ENCODE results near the gene CERK. TPM values are rescaled to one million over a fixed set of nuclear protein-coding genes. Genes with fewer than 3 reads are reported as not detected.
"Not testable (repeated sequence)": the region's sequence is repeated elsewhere in the genome, so short reads cannot be mapped to it uniquely, and the experiment has no call there.

The CERK gene
- total RNA-seq, 1 experiment from 2014 or later = 11.6 TPM

DNA sequence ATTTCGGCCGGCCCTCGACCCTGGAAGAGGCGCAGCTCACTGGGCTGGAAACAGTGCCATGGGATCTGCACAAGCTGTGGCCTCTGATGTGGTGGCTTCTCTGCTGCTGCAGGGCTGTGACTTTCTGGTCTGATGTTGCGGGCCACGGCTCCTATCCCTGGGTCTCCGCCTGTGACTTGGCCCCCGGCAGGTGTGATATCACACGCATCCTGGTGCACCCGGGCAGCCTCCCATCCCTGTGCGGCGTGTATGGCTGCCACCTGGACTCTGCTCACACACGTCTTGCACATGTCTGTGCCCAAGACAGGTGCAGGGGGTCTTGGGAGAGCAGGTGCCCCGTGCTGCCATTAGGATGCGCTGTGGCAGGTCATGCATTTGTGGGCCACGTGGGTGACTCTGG lies 86.7 kb downstream of the CERK start:
- no peak overlapping the region for H3K4me3 Mint-ChIP-seq (ENCODE audit: unreplicated experiment)
- peaks cover 11% of the 10 kb centered on the region for H3K9me3 Mint-ChIP-seq (ENCODE audit: unreplicated experiment)
- ChIA-PET POLR2A (no interaction called here), CTCF (no interaction called here)
- H3K27ac Mint-ChIP-seq (ENCODE audit: low read depth, unreplicated experiment) = no peak overlapping the region
- no peak for DNase-seq (ENCODE audit: unreplicated experiment)
- intact Hi-C loops (cut with micrococcal nuclease) = no loop called here
- H3K27me3 Mint-ChIP-seq (ENCODE audit: insufficient read depth, unreplicated experiment) = no peaks in the 10 kb centered on the region
- no TSS peak for BruUV-seq (replicated peaks)
- H3K36me3 Mint-ChIP-seq (ENCODE audit: insufficient read depth, unreplicated experiment) = no peaks in the 10 kb centered on the region
- H3K4me1 Mint-ChIP-seq (ENCODE audit: insufficient read depth, unreplicated experiment) = peaks cover 15% of the 10 kb centered on the region
- TF ChIP-seq, protein P1, sequence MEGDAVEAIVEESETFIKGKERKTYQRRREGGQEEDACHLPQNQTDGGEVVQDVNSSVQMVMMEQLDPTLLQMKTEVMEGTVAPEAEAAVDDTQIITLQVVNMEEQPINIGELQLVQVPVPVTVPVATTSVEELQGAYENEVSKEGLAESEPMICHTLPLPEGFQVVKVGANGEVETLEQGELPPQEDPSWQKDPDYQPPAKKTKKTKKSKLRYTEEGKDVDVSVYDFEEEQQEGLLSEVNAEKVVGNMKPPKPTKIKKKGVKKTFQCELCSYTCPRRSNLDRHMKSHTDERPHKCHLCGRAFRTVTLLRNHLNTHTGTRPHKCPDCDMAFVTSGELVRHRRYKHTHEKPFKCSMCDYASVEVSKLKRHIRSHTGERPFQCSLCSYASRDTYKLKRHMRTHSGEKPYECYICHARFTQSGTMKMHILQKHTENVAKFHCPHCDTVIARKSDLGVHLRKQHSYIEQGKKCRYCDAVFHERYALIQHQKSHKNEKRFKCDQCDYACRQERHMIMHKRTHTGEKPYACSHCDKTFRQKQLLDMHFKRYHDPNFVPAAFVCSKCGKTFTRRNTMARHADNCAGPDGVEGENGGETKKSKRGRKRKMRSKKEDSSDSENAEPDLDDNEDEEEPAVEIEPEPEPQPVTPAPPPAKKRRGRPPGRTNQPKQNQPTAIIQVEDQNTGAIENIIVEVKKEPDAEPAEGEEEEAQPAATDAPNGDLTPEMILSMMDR (IDR thresholded peaks at IDR 0.05; ENCODE audit: unreplicated experiment) = no peak

DNA sequence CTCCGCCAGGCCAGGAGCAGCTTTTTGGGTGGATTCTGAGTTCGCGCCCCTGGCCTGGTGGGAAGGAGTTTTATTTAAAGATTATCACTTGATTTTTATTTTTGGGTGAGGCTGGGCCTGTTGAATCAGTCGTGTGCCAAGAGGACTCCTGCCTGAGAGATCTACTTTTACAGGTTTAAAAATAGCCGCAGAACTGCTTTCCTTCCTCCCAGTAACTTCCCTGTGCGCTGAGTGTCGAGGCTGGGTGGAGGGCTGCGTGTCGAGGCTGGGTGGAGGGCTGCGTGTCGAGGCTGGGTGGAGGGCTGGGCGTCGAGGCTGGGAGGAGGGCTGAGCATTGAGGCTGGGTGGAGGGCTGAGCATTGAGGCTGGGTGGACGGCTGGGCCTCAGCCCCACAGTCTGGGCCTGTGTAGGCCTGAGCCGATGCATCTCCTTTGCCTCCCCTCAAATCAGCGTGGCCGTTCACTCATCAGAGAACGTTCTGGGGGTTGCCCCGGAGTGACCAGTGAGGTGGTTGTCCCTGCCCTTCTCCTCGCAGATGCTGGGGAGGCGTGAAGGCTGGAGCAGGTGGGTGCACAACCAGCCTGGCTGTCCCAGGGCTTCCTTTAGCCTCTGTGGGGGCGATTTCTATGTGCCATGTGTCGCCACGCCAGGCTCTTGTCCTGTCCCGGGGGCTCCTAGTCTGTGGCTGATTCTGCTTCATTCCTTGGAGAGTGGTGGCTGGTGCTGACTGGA lies 87.8 kb downstream of the CERK start:
- intact Hi-C loops (cut with micrococcal nuclease) = no loop called here
- H3K27ac Mint-ChIP-seq (ENCODE audit: low read depth, unreplicated experiment) = no peak overlapping the region
- POLR2A ChIA-PET = no interaction called here
- no peak overlapping the region for H3K4me3 Mint-ChIP-seq (ENCODE audit: unreplicated experiment)
- peaks cover 11% of the 10 kb centered on the region for H3K9me3 Mint-ChIP-seq (ENCODE audit: unreplicated experiment)
- no peak for DNase-seq (ENCODE audit: unreplicated experiment)
- no peaks in the 10 kb centered on the region for H3K36me3 Mint-ChIP-seq (ENCODE audit: insufficient read depth, unreplicated experiment)
- H3K4me1 Mint-ChIP-seq (ENCODE audit: insufficient read depth, unreplicated experiment) = peaks cover 13% of the 10 kb centered on the region
- CTCF ChIA-PET = no interaction called here
- no TSS peak for BruUV-seq (replicated peaks)
- H3K27me3 Mint-ChIP-seq (ENCODE audit: insufficient read depth, unreplicated experiment) = no peaks in the 10 kb centered on the region
- TF ChIP-seq, protein P1 (IDR thresholded peaks at IDR 0.05; ENCODE audit: unreplicated experiment) = no peak

DNA sequence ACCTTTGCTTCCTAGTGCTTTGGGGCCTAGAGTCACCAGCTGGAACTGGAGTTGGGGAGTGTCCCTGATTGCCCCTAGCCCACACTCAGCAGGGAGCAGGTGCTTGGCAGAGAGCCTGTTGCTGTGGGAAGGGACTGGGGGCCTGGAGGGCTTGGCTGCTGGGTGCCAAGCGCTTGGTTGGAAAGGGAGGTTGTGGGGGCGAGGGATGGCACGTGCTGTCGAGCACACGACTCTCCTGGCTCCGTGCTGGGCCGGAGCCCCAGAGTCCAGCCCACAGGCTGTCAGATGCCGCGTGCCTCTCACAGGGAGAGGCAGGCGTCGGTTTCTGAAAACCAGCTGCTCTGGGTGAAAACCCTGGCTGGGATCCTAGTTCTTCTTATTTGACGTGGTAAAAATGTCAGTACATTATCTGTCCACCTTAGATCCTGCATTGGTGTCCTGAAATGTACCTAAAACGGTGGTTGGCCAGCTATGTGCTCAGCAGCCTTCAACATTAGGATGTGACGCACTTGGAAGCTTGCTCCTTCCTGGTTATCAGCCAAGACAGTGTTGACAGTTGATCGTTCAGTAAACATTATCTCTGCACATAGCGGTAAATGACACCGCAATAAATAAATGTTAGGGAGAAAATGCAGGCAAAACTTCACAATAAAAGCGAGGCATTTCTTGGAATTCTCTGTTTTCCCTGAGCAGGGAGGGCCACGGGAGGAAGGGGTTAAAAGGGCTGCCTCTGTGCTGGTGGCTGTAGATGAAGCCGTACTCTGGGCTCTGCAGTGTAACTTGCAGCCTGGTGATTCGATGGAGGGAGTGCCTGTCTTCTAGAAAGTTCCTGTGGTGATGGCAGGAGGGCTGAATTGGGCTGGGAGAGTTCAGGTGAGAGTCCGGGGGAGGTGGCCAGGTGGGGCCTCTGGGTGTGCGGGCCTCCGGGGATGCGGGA lies 88.6 kb downstream of the CERK start:
- BruUV-seq (replicated peaks) = no TSS peak
- DNase-seq (ENCODE audit: unreplicated experiment) = no peak
- Mint-ChIP-seq H3K9me3 (ENCODE audit: unreplicated experiment) (peaks cover 11% of the 10 kb centered on the region), H3K4me1 (ENCODE audit: insufficient read depth, unreplicated experiment) (peaks cover 6% of the 10 kb centered on the region), H3K27me3 (ENCODE audit: insufficient read depth, unreplicated experiment) (no peaks in the 10 kb centered on the region), H3K4me3 (ENCODE audit: unreplicated experiment) (no peak overlapping the region), H3K27ac (ENCODE audit: low read depth, unreplicated experiment) (no peak overlapping the region), H3K36me3 (ENCODE audit: insufficient read depth, unreplicated experiment) (no peaks in the 10 kb centered on the region)
- TF ChIP-seq, protein P1 (IDR thresholded peaks at IDR 0.05; ENCODE audit: unreplicated experiment) = no peak
- CTCF ChIA-PET = no interaction called here
- POLR2A ChIA-PET = no interaction called here
- intact Hi-C loops (cut with micrococcal nuclease) = no loop called here

DNA sequence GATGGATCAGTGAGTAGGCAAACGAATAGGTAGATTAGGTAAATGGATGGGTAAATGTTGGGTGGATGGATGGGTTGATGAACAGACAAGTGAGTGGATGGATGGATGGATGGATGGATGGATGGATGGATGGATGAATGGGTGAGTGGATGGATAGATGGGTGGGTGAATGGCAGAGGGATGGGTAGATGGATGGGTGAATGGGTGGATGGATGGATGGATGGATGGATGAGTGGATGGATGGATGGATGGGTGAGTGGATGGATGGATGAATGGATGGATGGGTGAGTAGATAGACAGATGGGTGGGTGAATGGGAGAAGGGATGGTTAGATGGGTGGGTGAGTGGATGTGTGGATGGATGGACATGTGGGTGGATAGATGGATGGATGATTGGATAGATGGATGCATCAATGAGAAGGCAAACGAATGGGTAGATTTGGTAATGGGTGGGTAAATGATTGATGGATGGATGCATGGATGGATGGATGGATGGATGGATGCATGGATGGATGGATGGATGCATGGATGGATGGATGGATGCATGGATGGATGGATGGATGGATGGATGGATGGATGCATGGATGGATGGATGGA lies 89.7 kb downstream of the CERK start:
- H3K27ac Mint-ChIP-seq (ENCODE audit: low read depth, unreplicated experiment); H3K27me3 Mint-ChIP-seq (ENCODE audit: insufficient read depth, unreplicated experiment); H3K36me3 Mint-ChIP-seq (ENCODE audit: insufficient read depth, unreplicated experiment); H3K4me3 Mint-ChIP-seq (ENCODE audit: unreplicated experiment); H3K4me1 Mint-ChIP-seq (ENCODE audit: insufficient read depth, unreplicated experiment); intact Hi-C loops (cut with micrococcal nuclease); CTCF ChIA-PET; BruUV-seq (replicated peaks); DNase-seq (ENCODE audit: unreplicated experiment); POLR2A ChIA-PET: not testable (repeated sequence)
- H3K9me3 Mint-ChIP-seq (ENCODE audit: unreplicated experiment) = peaks cover 13% of the 10 kb centered on the region

Data from MCF 10A (cell line).